GM12878 (cell line): Measurements from ENCODE around the gene ZNF554.

Experiments
- CEBPB ChIP-seq, 2 experiments: fragments of 150-350 bp in 1 of 2; IDR thresholded peaks; 2 replicates each; pipeline ENCODE4 v1.6.1; 2012 to 2014; ENCODE audit warnings: low read depth in 2 of 2, low read length in 2 of 2, borderline replicate concordance in 1 of 2, inconsistent platforms in 1 of 2
- CHD1 ChIP-seq: IDR thresholded peaks from 2 replicates; pipeline ENCODE4 v1.6.1; 2012; ENCODE audit warnings: low read depth, low read length, improper control_type of control experiment
- IKZF1 ChIP-seq: fragments of 450-650 bp; conservative IDR thresholded peaks from 2 replicates; pipeline ENCODE4 v1.6.1; 2017; ENCODE audit warnings: antibody characterized with exemption, mild to moderate bottlenecking
- MEF2A ChIP-seq: IDR thresholded peaks from 2 replicates; pipeline ENCODE4 v1.6.1; 2011; ENCODE audit warnings: low read depth, mild to moderate bottlenecking, low read length, moderate library complexity; ENCODE audit not compliant: insufficient read depth
- NBN ChIP-seq: fragments of 450-650 bp; IDR thresholded peaks from 2 replicates; pipeline ENCODE4 v1.6.1; 2016
- POLR2A ChIP-seq: IDR thresholded peaks from 2 replicates; pipeline ENCODE4 v1.6.1; 2011; ENCODE audit warnings: low read depth, mild to moderate bottlenecking, low read length
- POU2F2 ChIP-seq: IDR thresholded peaks from 3 replicates; pipeline ENCODE4 v1.6.1; 2011; ENCODE audit warnings: low read depth, mild to moderate bottlenecking, low read length, borderline replicate concordance
- SP1 ChIP-seq: IDR thresholded peaks from one replicate; pipeline ENCODE4 v1.6.1; 2011; ENCODE audit warnings: low read depth, low read length
- TF ChIP-seq, protein P1 (sequence below), 3 experiments: IDR thresholded peaks in 2 of 3; conservative IDR thresholded peaks in 1 of 3; 2 replicates each; pipeline ENCODE4 v1.5.1; 2011; ENCODE audit warnings: low read depth in 3 of 3, low read length in 3 of 3, mild to moderate bottlenecking in 3 of 3, control low read depth in 2 of 3, moderate library complexity in 2 of 3, inconsistent platforms in 1 of 3, mixed read lengths in 1 of 3; ENCODE audit not compliant: control insufficient read depth in 2 of 3, insufficient read depth in 1 of 3; ENCODE audit errors: extremely low read depth in 1 of 3
- TF ChIP-seq, protein P2 (sequence below): IDR thresholded peaks from 2 replicates; pipeline ENCODE4 v1.6.1; 2012; ENCODE audit warnings: mild to moderate bottlenecking, low read depth, low read length

DNA sequence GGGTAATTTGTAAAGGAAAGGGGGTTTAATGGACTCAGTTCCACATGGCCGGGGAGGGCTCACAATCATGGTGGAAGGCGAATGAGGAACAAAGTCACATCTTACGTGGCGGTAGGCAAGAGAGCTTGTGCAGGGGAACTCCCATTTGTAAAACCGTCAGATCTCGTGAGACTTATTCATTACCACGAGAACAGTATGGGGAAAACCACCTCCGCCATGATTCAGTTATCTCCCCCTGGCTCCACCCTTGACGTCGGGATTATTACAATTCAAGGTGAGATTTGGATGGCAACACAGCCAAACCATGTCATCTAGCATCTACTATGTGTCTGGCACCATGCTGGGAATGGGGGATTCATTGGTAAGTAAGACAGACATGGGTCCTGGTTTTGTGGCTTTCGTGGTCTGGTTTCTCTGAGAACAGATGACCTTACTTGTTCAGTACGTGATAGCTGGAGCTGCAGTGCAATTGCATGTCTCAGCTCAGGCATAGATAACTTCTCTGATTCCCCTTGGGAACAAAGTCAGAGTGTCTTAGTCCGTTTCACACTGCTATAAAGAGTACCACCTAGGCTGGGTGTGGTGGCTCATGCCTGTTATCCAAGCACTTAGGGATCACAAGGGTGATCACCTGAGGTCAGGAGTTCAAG lies 8.3 kb downstream of the ZNF554 start:
- TF ChIP-seq SP1 (no peak), MEF2A (no peak), CEBPB (IDR thresholded peaks at IDR 0.05; ENCODE audit: borderline replicate concordance in 1 of 2, low read depth in 2 of 2, low read length in 2 of 2) (no peak), POLR2A (no peak), POU2F2 (no peak), IKZF1 (no peak), CHD1 (no peak), NBN (no peak)
- TF ChIP-seq, protein P1, sequence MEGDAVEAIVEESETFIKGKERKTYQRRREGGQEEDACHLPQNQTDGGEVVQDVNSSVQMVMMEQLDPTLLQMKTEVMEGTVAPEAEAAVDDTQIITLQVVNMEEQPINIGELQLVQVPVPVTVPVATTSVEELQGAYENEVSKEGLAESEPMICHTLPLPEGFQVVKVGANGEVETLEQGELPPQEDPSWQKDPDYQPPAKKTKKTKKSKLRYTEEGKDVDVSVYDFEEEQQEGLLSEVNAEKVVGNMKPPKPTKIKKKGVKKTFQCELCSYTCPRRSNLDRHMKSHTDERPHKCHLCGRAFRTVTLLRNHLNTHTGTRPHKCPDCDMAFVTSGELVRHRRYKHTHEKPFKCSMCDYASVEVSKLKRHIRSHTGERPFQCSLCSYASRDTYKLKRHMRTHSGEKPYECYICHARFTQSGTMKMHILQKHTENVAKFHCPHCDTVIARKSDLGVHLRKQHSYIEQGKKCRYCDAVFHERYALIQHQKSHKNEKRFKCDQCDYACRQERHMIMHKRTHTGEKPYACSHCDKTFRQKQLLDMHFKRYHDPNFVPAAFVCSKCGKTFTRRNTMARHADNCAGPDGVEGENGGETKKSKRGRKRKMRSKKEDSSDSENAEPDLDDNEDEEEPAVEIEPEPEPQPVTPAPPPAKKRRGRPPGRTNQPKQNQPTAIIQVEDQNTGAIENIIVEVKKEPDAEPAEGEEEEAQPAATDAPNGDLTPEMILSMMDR (IDR thresholded peaks at IDR 0.05 in 2 of 3, conservative IDR thresholded peaks at IDR 0.05 in 1 of 3; ENCODE audit: control insufficient read depth in 2 of 3, extremely low read depth in 1 of 3, insufficient read depth in 1 of 3, low read depth in 3 of 3, low read length in 3 of 3), result no peak
- TF ChIP-seq, protein P2, sequence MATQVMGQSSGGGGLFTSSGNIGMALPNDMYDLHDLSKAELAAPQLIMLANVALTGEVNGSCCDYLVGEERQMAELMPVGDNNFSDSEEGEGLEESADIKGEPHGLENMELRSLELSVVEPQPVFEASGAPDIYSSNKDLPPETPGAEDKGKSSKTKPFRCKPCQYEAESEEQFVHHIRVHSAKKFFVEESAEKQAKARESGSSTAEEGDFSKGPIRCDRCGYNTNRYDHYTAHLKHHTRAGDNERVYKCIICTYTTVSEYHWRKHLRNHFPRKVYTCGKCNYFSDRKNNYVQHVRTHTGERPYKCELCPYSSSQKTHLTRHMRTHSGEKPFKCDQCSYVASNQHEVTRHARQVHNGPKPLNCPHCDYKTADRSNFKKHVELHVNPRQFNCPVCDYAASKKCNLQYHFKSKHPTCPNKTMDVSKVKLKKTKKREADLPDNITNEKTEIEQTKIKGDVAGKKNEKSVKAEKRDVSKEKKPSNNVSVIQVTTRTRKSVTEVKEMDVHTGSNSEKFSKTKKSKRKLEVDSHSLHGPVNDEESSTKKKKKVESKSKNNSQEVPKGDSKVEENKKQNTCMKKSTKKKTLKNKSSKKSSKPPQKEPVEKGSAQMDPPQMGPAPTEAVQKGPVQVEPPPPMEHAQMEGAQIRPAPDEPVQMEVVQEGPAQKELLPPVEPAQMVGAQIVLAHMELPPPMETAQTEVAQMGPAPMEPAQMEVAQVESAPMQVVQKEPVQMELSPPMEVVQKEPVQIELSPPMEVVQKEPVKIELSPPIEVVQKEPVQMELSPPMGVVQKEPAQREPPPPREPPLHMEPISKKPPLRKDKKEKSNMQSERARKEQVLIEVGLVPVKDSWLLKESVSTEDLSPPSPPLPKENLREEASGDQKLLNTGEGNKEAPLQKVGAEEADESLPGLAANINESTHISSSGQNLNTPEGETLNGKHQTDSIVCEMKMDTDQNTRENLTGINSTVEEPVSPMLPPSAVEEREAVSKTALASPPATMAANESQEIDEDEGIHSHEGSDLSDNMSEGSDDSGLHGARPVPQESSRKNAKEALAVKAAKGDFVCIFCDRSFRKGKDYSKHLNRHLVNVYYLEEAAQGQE, result no peak
